SK-N-SH treated with all-trans-retinoic acid at 6 μM for 48 hours (cell line): ENCODE measurements around the gene DHX58.

Experiments used
- ATAC-seq: fragments of 200-7000 bp; cut with Tn5 transposase; 3 replicates; pipeline ENCODE4 v1.9.1; 2020; ENCODE audit warnings: mild to moderate bottlenecking, moderate library complexity
- ARNTL ChIP-seq: fragments of 450-650 bp; formaldehyde crosslinking; IDR thresholded peaks from 2 replicates; pipeline ENCODE4 v1.5.0; 2020; ENCODE audit warnings: low read depth, mild to moderate bottlenecking, moderate library complexity, borderline replicate concordance
- BACH2 ChIP-seq: fragments of 250-450 bp; sonication (Bioruptor Pico); IDR thresholded peaks from 2 replicates; pipeline ENCODE4 v1.9.0; 2021; ENCODE audit warnings: mild to moderate bottlenecking, borderline replicate concordance
- ESRRG ChIP-seq: fragments of 250-450 bp; sonication (Bioruptor Pico); IDR thresholded peaks from 2 replicates; pipeline ENCODE4 v1.6.1; 2021; ENCODE audit warnings: mild to moderate bottlenecking
- GLIS3 ChIP-seq: fragments of 250-450 bp; sonication (Bioruptor Pico); IDR thresholded peaks from 2 replicates; pipeline ENCODE4 v1.5.0; 2020; ENCODE audit warnings: mild to moderate bottlenecking, moderate library complexity
- ISL1 ChIP-seq: fragments of 250-450 bp; sonication (Bioruptor Pico); IDR thresholded peaks from 2 replicates; pipeline ENCODE4 v2.1.2; 2022; ENCODE audit warnings: mild to moderate bottlenecking, moderate library complexity
- OSR1 ChIP-seq: fragments of 250-450 bp; sonication (Bioruptor Pico); IDR thresholded peaks from 2 replicates; pipeline ENCODE4 v1.8.0; 2022; ENCODE audit warnings: moderate library complexity, mild to moderate bottlenecking, inconsistent platforms
- PPARA ChIP-seq: fragments of 250-450 bp; sonication (Bioruptor Pico); IDR thresholded peaks from 2 replicates; pipeline ENCODE4 v1.5.0; 2020; ENCODE audit warnings: mild to moderate bottlenecking, borderline replicate concordance
- RARB ChIP-seq: fragments of 250-450 bp; sonication (Bioruptor Pico); IDR thresholded peaks from 2 replicates; pipeline ENCODE4 v1.8.0; 2021; ENCODE audit warnings: mild to moderate bottlenecking, moderate library complexity
- SNAI2 ChIP-seq: fragments of 250-450 bp; sonication (Bioruptor Pico); IDR thresholded peaks from 2 replicates; pipeline ENCODE4 v1.5.0; 2020; ENCODE audit warnings: mild to moderate bottlenecking, moderate library complexity
- TCF4 ChIP-seq: fragments of 250-450 bp; sonication (Bioruptor Pico); IDR thresholded peaks from 2 replicates; pipeline ENCODE4 v1.8.0; 2021; ENCODE audit warnings: mild to moderate bottlenecking, moderate library complexity, borderline replicate concordance
- ZC3H10 ChIP-seq: fragments of 250-450 bp; sonication (Bioruptor Pico); IDR thresholded peaks from 2 replicates; pipeline ENCODE4 v1.5.1; 2021; ENCODE audit warnings: mild to moderate bottlenecking, moderate library complexity
- ZFP3 ChIP-seq: fragments of 250-450 bp; sonication (Bioruptor Pico); IDR thresholded peaks from 2 replicates; pipeline ENCODE4 v1.5.0; 2020; ENCODE audit warnings: mild to moderate bottlenecking, moderate library complexity
- ZFP30 ChIP-seq: fragments of 450-650 bp; formaldehyde crosslinking; IDR thresholded peaks from 2 replicates; pipeline ENCODE4 v1.5.0; 2022; ENCODE audit warnings: mild to moderate bottlenecking, moderate library complexity
- ZNF565 ChIP-seq: fragments of 450-650 bp; formaldehyde crosslinking; conservative IDR thresholded peaks from 2 replicates; pipeline ENCODE4 v1.5.0; 2020; ENCODE audit warnings: low read depth, mild to moderate bottlenecking, moderate library complexity
- ZNF70 ChIP-seq: fragments of 450-650 bp; formaldehyde crosslinking; IDR thresholded peaks from 2 replicates; pipeline ENCODE4 v1.5.0; 2020; ENCODE audit warnings: mild to moderate bottlenecking, moderate library complexity
- ZNF8 ChIP-seq: fragments of 450-650 bp; formaldehyde crosslinking; IDR thresholded peaks from 2 replicates; pipeline ENCODE4 v1.5.0; 2020; ENCODE audit warnings: mild to moderate bottlenecking, moderate library complexity
- TF ChIP-seq, protein P1 (sequence below): fragments of 250-450 bp; sonication (Bioruptor Pico); IDR thresholded peaks from 2 replicates; pipeline ENCODE4 v1.8.0; 2021; ENCODE audit warnings: low read depth, mild to moderate bottlenecking, moderate library complexity, borderline replicate concordance
- TF ChIP-seq, protein P2 (sequence below): fragments of 250-450 bp; sonication (Bioruptor Pico); IDR thresholded peaks from 2 replicates; pipeline ENCODE4 v1.5.0; 2020; ENCODE audit warnings: mild to moderate bottlenecking, moderate library complexity
- TF ChIP-seq, protein P3 (sequence below): fragments of 250-450 bp; sonication (Bioruptor Pico); IDR thresholded peaks from 2 replicates; pipeline ENCODE4 v1.5.1; 2020; ENCODE audit warnings: low read depth, mild to moderate bottlenecking, moderate library complexity
- TF ChIP-seq, protein P4 (sequence below): fragments of 250-450 bp; sonication (Bioruptor Pico); IDR thresholded peaks from 2 replicates; pipeline ENCODE4 v1.5.1; 2021; ENCODE audit warnings: mild to moderate bottlenecking, moderate library complexity

The DHX58 gene

DNA sequence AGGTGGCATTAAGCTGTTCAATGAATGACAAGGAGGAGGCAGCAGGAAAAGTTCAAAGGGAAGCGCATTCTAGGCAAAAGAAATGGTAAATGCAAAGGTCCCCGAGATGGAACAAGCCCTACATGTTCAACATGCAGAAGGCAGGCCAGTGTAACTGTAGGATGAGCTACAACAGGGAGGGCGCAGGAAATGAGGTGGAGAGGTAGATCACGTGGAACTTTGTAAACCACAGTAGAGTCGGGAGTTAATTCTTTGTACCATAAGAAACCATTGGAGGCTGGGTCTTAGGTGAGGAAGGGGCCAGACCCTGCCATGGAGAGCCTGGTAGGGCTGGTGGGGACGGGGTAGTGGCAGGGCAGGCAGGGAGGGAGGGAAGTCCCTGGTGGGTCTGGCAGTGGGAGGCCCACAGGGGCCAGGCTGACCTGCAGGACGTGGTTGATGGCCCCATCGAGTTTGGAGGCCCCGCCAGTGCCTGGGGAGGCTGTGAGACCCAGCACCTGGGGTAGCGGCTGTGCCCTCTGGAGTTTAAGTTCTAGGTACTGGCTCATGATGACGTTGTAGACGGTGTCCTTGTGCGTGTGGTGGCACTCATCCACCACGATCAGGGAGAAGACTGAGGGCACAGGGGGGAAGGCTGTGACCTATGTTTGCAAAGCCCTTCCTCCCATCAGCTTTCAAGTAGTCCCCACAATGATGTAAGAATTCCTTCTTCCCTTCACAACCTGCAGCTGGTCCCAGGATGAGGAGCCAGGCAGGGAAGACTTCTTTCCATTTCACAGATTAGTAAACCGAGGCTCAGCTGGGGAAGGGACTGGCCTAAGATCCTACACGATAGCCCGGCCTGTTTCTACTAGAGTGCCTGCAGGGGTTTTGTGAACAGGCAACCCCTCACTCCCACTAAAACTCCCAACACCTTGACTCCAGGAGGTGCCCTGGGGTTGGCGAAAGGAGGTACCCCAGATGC is 1.9 kb downstream of the DHX58 start (continued):
- no peak for TF ChIP-seq ESRRG
- TF ChIP-seq, protein P1, sequence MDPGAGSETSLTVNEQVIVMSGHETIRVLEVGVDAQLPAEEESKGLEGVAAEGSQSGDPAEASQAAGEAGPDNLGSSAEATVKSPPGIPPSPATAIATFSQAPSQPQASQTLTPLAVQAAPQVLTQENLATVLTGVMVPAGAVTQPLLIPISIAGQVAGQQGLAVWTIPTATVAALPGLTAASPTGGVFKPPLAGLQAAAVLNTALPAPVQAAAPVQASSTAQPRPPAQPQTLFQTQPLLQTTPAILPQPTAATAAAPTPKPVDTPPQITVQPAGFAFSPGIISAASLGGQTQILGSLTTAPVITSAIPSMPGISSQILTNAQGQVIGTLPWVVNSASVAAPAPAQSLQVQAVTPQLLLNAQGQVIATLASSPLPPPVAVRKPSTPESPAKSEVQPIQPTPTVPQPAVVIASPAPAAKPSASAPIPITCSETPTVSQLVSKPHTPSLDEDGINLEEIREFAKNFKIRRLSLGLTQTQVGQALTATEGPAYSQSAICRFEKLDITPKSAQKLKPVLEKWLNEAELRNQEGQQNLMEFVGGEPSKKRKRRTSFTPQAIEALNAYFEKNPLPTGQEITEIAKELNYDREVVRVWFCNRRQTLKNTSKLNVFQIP: no peak
- TF ChIP-seq ZC3H10 (CRISPR knock-in tag): no peak
- no peak for TF ChIP-seq ZNF8 (CRISPR knock-in tag)
- TF ChIP-seq ZFP30 (CRISPR knock-in tag): no peak
- TF ChIP-seq ARNTL (CRISPR knock-in tag): no peak
- TF ChIP-seq, protein P2, sequence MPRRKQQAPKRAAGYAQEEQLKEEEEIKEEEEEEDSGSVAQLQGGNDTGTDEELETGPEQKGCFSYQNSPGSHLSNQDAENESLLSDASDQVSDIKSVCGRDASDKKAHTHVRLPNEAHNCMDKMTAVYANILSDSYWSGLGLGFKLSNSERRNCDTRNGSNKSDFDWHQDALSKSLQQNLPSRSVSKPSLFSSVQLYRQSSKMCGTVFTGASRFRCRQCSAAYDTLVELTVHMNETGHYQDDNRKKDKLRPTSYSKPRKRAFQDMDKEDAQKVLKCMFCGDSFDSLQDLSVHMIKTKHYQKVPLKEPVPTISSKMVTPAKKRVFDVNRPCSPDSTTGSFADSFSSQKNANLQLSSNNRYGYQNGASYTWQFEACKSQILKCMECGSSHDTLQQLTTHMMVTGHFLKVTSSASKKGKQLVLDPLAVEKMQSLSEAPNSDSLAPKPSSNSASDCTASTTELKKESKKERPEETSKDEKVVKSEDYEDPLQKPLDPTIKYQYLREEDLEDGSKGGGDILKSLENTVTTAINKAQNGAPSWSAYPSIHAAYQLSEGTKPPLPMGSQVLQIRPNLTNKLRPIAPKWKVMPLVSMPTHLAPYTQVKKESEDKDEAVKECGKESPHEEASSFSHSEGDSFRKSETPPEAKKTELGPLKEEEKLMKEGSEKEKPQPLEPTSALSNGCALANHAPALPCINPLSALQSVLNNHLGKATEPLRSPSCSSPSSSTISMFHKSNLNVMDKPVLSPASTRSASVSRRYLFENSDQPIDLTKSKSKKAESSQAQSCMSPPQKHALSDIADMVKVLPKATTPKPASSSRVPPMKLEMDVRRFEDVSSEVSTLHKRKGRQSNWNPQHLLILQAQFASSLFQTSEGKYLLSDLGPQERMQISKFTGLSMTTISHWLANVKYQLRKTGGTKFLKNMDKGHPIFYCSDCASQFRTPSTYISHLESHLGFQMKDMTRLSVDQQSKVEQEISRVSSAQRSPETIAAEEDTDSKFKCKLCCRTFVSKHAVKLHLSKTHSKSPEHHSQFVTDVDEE (CRISPR knock-in tag): no peak
- no peak for TF ChIP-seq PPARA
- TF ChIP-seq SNAI2 (CRISPR knock-in tag): no peak
- no peak for TF ChIP-seq RARB (CRISPR knock-in tag)
- no peak for TF ChIP-seq ZFP3
- TF ChIP-seq ISL1 (CRISPR knock-in tag): no peak

DNA sequence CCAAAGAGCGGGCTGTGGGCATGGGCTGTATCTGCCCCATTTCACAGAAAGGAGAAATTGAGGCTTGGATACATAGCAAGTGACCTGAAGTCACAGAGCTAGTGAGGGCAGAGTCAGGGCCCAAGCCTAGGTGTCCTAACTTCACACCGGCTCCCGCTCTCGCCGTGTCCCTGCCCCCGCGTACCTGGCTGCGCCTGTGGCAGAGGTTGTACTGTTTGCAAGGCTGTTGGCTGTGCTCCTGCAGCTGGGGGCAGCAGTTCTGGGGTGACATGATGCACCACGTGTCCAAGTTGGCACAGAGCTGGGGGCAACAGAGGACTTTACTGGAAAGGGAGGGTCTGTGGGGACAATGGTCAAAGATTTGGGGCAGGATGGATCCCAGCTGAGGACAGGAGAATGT is 3.4 kb downstream of the DHX58 start:
- TF ChIP-seq SNAI2 (CRISPR knock-in tag): no peak
- TF ChIP-seq TCF4 (CRISPR knock-in tag): no peak
- no peak for TF ChIP-seq GLIS3 (CRISPR knock-in tag)
- TF ChIP-seq ZNF8 (CRISPR knock-in tag): no peak
- TF ChIP-seq ZFP3: no peak
- no peak for TF ChIP-seq PPARA
- TF ChIP-seq, protein P3, sequence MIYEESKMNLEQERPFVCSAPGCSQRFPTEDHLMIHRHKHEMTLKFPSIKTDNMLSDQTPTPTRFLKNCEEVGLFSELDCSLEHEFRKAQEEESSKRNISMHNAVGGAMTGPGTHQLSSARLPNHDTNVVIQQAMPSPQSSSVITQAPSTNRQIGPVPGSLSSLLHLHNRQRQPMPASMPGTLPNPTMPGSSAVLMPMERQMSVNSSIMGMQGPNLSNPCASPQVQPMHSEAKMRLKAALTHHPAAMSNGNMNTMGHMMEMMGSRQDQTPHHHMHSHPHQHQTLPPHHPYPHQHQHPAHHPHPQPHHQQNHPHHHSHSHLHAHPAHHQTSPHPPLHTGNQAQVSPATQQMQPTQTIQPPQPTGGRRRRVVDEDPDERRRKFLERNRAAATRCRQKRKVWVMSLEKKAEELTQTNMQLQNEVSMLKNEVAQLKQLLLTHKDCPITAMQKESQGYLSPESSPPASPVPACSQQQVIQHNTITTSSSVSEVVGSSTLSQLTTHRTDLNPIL (CRISPR knock-in tag): no peak
- TF ChIP-seq, all 23 proteins: peak for 0

DNA sequence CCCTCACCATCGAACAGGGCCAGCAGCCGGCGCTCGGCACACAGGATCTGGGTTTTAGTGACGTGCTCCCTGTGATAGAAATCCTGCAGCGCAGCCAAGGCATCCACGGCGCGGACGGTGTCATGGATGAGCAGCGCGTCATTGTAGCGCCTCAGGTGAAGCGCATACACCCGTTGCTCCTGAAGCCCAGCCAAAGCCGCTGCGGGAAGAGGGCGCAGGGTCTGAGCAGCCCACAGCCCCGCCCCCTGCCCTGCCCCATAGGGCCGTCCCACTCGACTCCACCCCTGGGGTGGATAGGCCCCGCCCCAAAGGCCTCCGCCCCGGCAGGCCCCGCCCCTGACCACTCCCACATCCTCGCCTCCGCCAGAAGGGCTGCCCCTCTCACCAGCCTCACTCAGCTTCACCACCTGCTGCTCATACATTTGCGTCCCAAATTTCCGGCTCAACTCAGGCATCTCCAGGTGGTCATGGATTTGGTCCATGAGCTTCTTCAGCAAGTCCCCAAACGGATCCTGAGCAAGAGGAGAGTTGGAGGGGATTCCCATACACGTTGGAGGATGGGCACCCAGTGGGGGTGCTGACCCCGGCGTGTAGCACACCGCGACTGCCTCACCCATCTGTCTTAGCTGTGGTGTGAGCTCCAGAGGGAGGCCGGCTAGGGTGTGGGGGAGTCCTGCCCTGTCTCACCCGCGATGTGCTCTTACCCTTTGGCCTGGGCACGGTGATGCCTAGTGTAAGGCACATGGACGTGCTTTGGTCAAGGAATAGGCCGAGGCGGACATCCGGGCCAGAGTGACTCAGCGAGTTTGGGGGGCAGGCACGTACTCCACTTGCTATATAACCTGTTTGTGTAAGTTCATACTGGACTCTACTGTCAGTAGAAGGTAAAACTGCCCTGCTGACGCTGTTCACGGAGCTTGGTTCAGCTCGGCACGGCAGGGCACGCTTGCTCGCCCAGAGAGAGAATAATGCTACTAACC is 4.6 kb downstream of the DHX58 start:
- ATAC-seq: peak; percentile 95
- TF ChIP-seq, protein P2 (CRISPR knock-in tag): no peak
- TF ChIP-seq BACH2 (CRISPR knock-in tag) (no peak), ZFP30 (CRISPR knock-in tag) (no peak), SNAI2 (CRISPR knock-in tag) (no peak), ARNTL (CRISPR knock-in tag) (no peak), GLIS3 (CRISPR knock-in tag) (no peak), ZFP3 (no peak), ZNF565 (CRISPR knock-in tag) (no peak), ZC3H10 (CRISPR knock-in tag) (no peak), ESRRG (no peak), OSR1 (CRISPR knock-in tag) (no peak), ZNF8 (CRISPR knock-in tag) (no peak), PPARA (no peak), RARB (CRISPR knock-in tag) (no peak), ZNF70 (no peak)
- TF ChIP-seq, protein P3 (CRISPR knock-in tag): no peak
- TF ChIP-seq, protein P4, sequence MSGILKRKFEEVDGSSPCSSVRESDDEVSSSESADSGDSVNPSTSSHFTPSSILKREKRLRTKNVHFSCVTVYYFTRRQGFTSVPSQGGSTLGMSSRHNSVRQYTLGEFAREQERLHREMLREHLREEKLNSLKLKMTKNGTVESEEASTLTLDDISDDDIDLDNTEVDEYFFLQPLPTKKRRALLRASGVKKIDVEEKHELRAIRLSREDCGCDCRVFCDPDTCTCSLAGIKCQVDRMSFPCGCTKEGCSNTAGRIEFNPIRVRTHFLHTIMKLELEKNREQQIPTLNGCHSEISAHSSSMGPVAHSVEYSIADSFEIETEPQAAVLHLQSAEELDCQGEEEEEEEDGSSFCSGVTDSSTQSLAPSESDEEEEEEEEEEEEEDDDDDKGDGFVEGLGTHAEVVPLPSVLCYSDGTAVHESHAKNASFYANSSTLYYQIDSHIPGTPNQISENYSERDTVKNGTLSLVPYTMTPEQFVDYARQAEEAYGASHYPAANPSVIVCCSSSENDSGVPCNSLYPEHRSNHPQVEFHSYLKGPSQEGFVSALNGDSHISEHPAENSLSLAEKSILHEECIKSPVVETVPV (CRISPR knock-in tag): no peak

More for the DNA sequence above, 3.4 kb downstream of the DHX58 start:
- ATAC-seq: no peak
